Measurements from ENCODE around the gene PCNX2. TPM values are rescaled to one million over a fixed set of nuclear protein-coding genes. Genes with fewer than 3 reads are reported as not detected.

The PCNX2 gene
- total and polyA plus RNA-seq, 2 of the 8 experiments (the other 6 are each of a cell fraction or from before 2014, with no cell fraction given): 46.1 to 57.6 TPM

- Histone ChIP-seq H4K91ac (replicated peaks; ENCODE audit: insufficient read length, low read length) (no peak overlapping the region), H4K5ac (ENCODE audit: insufficient read length, low read depth, low read length) (no peak overlapping the region), H3K4me1 (replicated peaks in 1 of 4; ENCODE audit: control insufficient read depth in 3 of 4, insufficient read depth in 4 of 4, low read length in 3 of 4) (no peaks in the 10 kb centered on the region; a peak in 1 of 7 replicates), H3K9me3 (ENCODE audit: insufficient read depth in 2 of 2, low read depth in 1 of 2, low read length in 1 of 2) (no peaks in the 10 kb centered on the region), H3K23ac (ENCODE audit: insufficient read length) (no peak overlapping the region), H3K79me2 (ENCODE audit: control insufficient read depth in 1 of 2, insufficient read depth in 2 of 2, low read length in 2 of 2) (no peaks in the 10 kb centered on the region), H2BK120ac (replicated peaks; ENCODE audit: low read depth, low read length) (no peak overlapping the region), H3K27ac (ENCODE audit: low read depth, low read length) (no peak overlapping the region), H3K4me2 (ENCODE audit: insufficient read depth in 1 of 2, low read depth in 2 of 2, low read length in 2 of 2) (no peak overlapping the region), H3K4me3 (ENCODE audit: extremely low read depth in 1 of 4, insufficient read depth in 2 of 4, low read depth in 3 of 4, low read length in 4 of 4) (no peak overlapping the region), H3K14ac (ENCODE audit: insufficient read length) (no peak overlapping the region), H3K36me3 (ENCODE audit: control insufficient read depth in 2 of 4, insufficient read depth in 4 of 4, low read length in 3 of 4) (no peaks in the 10 kb centered on the region), H2BK12ac (ENCODE audit: low read depth, low read length) (no peak overlapping the region), H3K56ac (replicated peaks; ENCODE audit: insufficient read length, low read depth, low read length) (no peak overlapping the region), H2BK5ac (ENCODE audit: low read depth, low read length) (no peak overlapping the region), H3K79me1 (ENCODE audit: low read depth, low read length) (no peaks in the 10 kb centered on the region; the same call in 1 of the 2 replicates), H2AK5ac (ENCODE audit: low read depth, low read length) (no peak overlapping the region), H3K4ac (replicated peaks; ENCODE audit: insufficient read length, low read depth, low read length) (no peak overlapping the region), H3K18ac (ENCODE audit: extremely low read depth, low read length) (no peak overlapping the region), H4K20me1 (replicated peaks in 1 of 2; ENCODE audit: control insufficient read depth in 1 of 2, insufficient read depth in 2 of 2, low read length in 2 of 2) (no peaks in the 10 kb centered on the region), H2BK15ac (ENCODE audit: low read length) (no peak overlapping the region), H3K9ac (replicated peaks in 1 of 4; ENCODE audit: extremely low read depth in 1 of 4, low read depth in 3 of 4, low read length in 3 of 4) (no peak overlapping the region), H3K27me3 (replicated peaks in 1 of 4; ENCODE audit: control insufficient read depth in 3 of 4, extremely low read depth in 1 of 4, insufficient read depth in 3 of 4, low read length in 3 of 4) (no peaks in the 10 kb centered on the region), H2BK20ac (ENCODE audit: low read length) (no peak overlapping the region), H2AFZ (ENCODE audit: low read length) (no peak overlapping the region), H3K23me2 (ENCODE audit: low read depth, low read length) (no peaks in the 10 kb centered on the region), H4K8ac (ENCODE audit: extremely low read depth, insufficient read depth, low read length) (no peak overlapping the region)
- no peak for FAIRE-seq
- WGBS, 2 experiments (ENCODE audit: extremely low coverage in 1 of 2, insufficient coverage in 1 of 2, insufficient read length in 1 of 2, insufficient replicate concordance in 2 of 2, low coverage in 1 of 2, low lambda C conversion rate in 2 of 2, missing lambda C conversion rate in 1 of 2): 84% methylated on average over 5 of the region's 5 CpGs; no CpG with 5 or more reads in 1 of the 2 experiments
- ChIA-PET CTCF (ENCODE audit: partially characterized antibody) (interaction anchor here (4.3 kb wide), 1 partner anchor 17 kb away, joined by 19 read pairs; no protein-coding TSS in a partner anchor), POLR2A (ENCODE audit: partially characterized antibody) (no interaction called here)
- DNase-seq (ENCODE audit: low read depth in 1 of 2, low spot score in 2 of 2): no peak
- TF ChIP-seq ZNF274 (IDR thresholded peaks at IDR 0.05; ENCODE audit: borderline replicate concordance, extremely low read depth, low read length) (no peak), SIRT6 (IDR thresholded peaks at IDR 0.05; ENCODE audit: low read length) (no peak)
Observed at GRCh38 chr1:233027046-233027445, 268.5 kb downstream of the PCNX2 start.
